ENCODE measurements around the gene KRT31. TPM values are rescaled to one million over a fixed set of nuclear protein-coding genes. Genes with fewer than 3 reads are reported as not detected.

KRT31 gene
- total and polyA plus RNA-seq, 2 of the 8 experiments (the other 6 are each of a cell fraction or from before 2014, with no cell fraction given), result not detected

GRCh38 chr17:41396996-41397660 is at the start of gene KRT31 (continued):
- TF ChIP-seq CHD7 (IDR thresholded peaks at IDR 0.05; ENCODE audit: insufficient replicate concordance, low read length) (no peak), HDAC6 (IDR thresholded peaks at IDR 0.05; ENCODE audit: low read depth, low read length) (no peak), CHD2 (IDR thresholded peaks at IDR 0.05; ENCODE audit: low read length) (no peak), CEBPB (IDR thresholded peaks at IDR 0.05; ENCODE audit: low read depth, low read length) (no peak), RFX5 (IDR thresholded peaks at IDR 0.05; ENCODE audit: borderline replicate concordance, low read depth, low read length) (no peak)
